GM23338 (cell line): Measurements from ENCODE around the gene KLK13. TPM values are rescaled to one million over a fixed set of nuclear protein-coding genes. Genes with fewer than 3 reads are reported as not detected.

Experiments used
- ATAC-seq: fragments of 200-7000 bp; cut with Tn5 transposase; 3 replicates; pipeline ENCODE4 v1.9.1; 2020
- DNase-seq: peaks from one replicate; pipeline ENCODE4 v3.0.0-alpha.2; 2015; ENCODE audit warnings: low spot score
- H2AFZ ChIP-seq: fragments of 200-600 bp; sonication (generic); 2 replicates; pipeline ENCODE4 v1.8.0; 2016; ENCODE audit warnings: antibody characterized with exemption, mild to moderate bottlenecking, moderate library complexity
- H3F3A ChIP-seq: fragments of 200-600 bp; sonication (generic); replicated peaks from 2 replicates; pipeline ENCODE4 v1.8.0; 2017; ENCODE audit warnings: antibody characterized with exemption, mixed run types, low read depth
- H3K27ac ChIP-seq: fragments of 200-600 bp; sonication (generic); 2 replicates; pipeline ENCODE4 v1.6.1; 2016; ENCODE audit warnings: low read depth
- H3K27me3 ChIP-seq: fragments of 200-600 bp; sonication (generic); 2 replicates; pipeline ENCODE4 v1.8.0; 2016; ENCODE audit warnings: mild to moderate bottlenecking, mixed run types, moderate library complexity; ENCODE audit not compliant: insufficient read depth
- H3K36me3 ChIP-seq: fragments of 200-600 bp; sonication (generic); 2 replicates; pipeline ENCODE4 v1.8.0; 2016; ENCODE audit warnings: mild to moderate bottlenecking; ENCODE audit not compliant: insufficient read depth
- H3K4me1 ChIP-seq: fragments of 200-600 bp; sonication (generic); 2 replicates; pipeline ENCODE4 v1.8.0; 2016; ENCODE audit warnings: mild to moderate bottlenecking, moderate library complexity; ENCODE audit not compliant: insufficient read depth
- H3K4me2 ChIP-seq: fragments of 200-600 bp; sonication (generic); 2 replicates; pipeline ENCODE4 v1.7.1; 2017; ENCODE audit warnings: mixed run types
- H3K4me3 ChIP-seq: fragments of 200-600 bp; sonication (generic); 2 replicates; pipeline ENCODE4 v1.6.1; 2016; ENCODE audit warnings: mixed run types
- H3K79me2 ChIP-seq: fragments of 200-600 bp; sonication (generic); replicated peaks from 2 replicates; pipeline ENCODE4 v1.8.0; 2017; ENCODE audit warnings: mild to moderate bottlenecking; ENCODE audit not compliant: insufficient read depth
- H3K9me2 ChIP-seq: fragments of 200-600 bp; sonication (generic); 2 replicates; pipeline ENCODE4 v1.8.0; 2017; ENCODE audit not compliant: insufficient read depth
- H4K20me1 ChIP-seq: fragments of 200-600 bp; sonication (generic); replicated peaks from 2 replicates; pipeline ENCODE4 v1.8.0; 2017; ENCODE audit warnings: mild to moderate bottlenecking; ENCODE audit not compliant: insufficient read depth
- H3K27ac Mint-ChIP-seq: 2 replicates; pipeline ENCODE4 v1.8.0; 2020; ENCODE audit warnings: inconsistent platforms, mild to moderate bottlenecking, moderate library complexity, mixed read lengths
- H3K27me3 Mint-ChIP-seq: 3 replicates; pipeline ENCODE4 v1.8.0; 2022; ENCODE audit warnings: low read depth, mild to moderate bottlenecking, moderate library complexity, mixed read lengths, inconsistent platforms; ENCODE audit not compliant: insufficient read depth, poor library complexity
- H3K36me3 Mint-ChIP-seq: 3 replicates; pipeline ENCODE4 v1.8.0; 2021; ENCODE audit warnings: low read depth, mild to moderate bottlenecking, inconsistent platforms, moderate library complexity, mixed read lengths
- H3K4me1 Mint-ChIP-seq: 3 replicates; pipeline ENCODE4 v1.8.0; 2020; ENCODE audit warnings: mild to moderate bottlenecking, inconsistent platforms, mixed read lengths
- H3K4me3 Mint-ChIP-seq: 3 replicates; pipeline ENCODE4 v1.8.0; 2021; ENCODE audit warnings: moderate library complexity, mild to moderate bottlenecking, inconsistent platforms, mixed read lengths
- H3K9me3 Mint-ChIP-seq: 3 replicates; pipeline ENCODE4 v1.8.0; 2020; ENCODE audit warnings: moderate library complexity, mild to moderate bottlenecking, inconsistent platforms, mixed read lengths
- CREB1 ChIP-seq: fragments of 250-450 bp; sonication (Bioruptor Pico); IDR thresholded peaks from 2 replicates; pipeline ENCODE4 v1.5.0; 2020; ENCODE audit warnings: low read depth, mild to moderate bottlenecking, moderate library complexity
- CTCF ChIP-seq, 2 experiments: fragments of 200-600 bp in 1 of 2; sonication (generic) in 1 of 2; conservative IDR thresholded peaks; 2 replicates each; pipeline versions ENCODE4 v1.5.1 to v1.6.1; 2016 to 2017; ENCODE audit warnings: antibody characterized with exemption in 2 of 2, low read depth in 2 of 2, mild to moderate bottlenecking in 2 of 2, moderate library complexity in 1 of 2
- ETS1 ChIP-seq: IDR thresholded peaks from 2 replicates; pipeline ENCODE4 v1.6.1; 2016; ENCODE audit warnings: antibody characterized with exemption
- EZH2 ChIP-seq: fragments of 200-600 bp; sonication (generic); IDR thresholded peaks from one replicate; pipeline ENCODE4 v1.8.0; 2017; ENCODE audit warnings: antibody characterized with exemption, mild to moderate bottlenecking, low read depth; ENCODE audit not compliant: unreplicated experiment
- EZH2phosphoT487 ChIP-seq: fragments of 200-600 bp; sonication (generic); IDR thresholded peaks from one replicate; pipeline ENCODE4 v1.8.1; 2018; ENCODE audit warnings: antibody characterized with exemption; ENCODE audit not compliant: unreplicated experiment
- JUNB ChIP-seq: IDR thresholded peaks from one replicate; pipeline ENCODE4 v1.6.1; 2016; ENCODE audit warnings: antibody characterized with exemption; ENCODE audit not compliant: unreplicated experiment
- NANOG ChIP-seq: IDR thresholded peaks from 2 replicates; pipeline ENCODE4 v1.6.1; 2016; ENCODE audit warnings: antibody characterized with exemption, borderline replicate concordance
- POLR2AphosphoS5 ChIP-seq: IDR thresholded peaks from 2 replicates; pipeline ENCODE4 v1.6.1; 2016; ENCODE audit warnings: antibody characterized with exemption, low read depth
- REST ChIP-seq: IDR thresholded peaks from one replicate; pipeline ENCODE4 v1.6.1; 2018; ENCODE audit warnings: antibody characterized with exemption; ENCODE audit not compliant: unreplicated experiment
- STAT1 ChIP-seq: IDR thresholded peaks from one replicate; pipeline ENCODE4 v1.6.1; 2016; ENCODE audit warnings: antibody characterized with exemption; ENCODE audit not compliant: unreplicated experiment
- ZNF114 ChIP-seq: fragments of 250-450 bp; sonication (Bioruptor Pico); IDR thresholded peaks from 2 replicates; pipeline ENCODE4 v1.5.0; 2020; ENCODE audit warnings: mild to moderate bottlenecking, moderate library complexity
- ZNF331 ChIP-seq: fragments of 250-450 bp; sonication (Bioruptor Pico); IDR thresholded peaks from 2 replicates; pipeline ENCODE4 v1.5.0; 2020; ENCODE audit warnings: low read depth, mild to moderate bottlenecking, moderate library complexity
- ZNF462 ChIP-seq: fragments of 250-450 bp; sonication (Bioruptor Pico); IDR thresholded peaks from 2 replicates; pipeline ENCODE4 v1.5.0; 2020; ENCODE audit warnings: mild to moderate bottlenecking, moderate library complexity
- polyA plus RNA-seq: library from polyadenylated mRNA; unstranded; fragments of >200 nt; fragmentation: Nextera tagmentation; extraction: Ambion mirVana; gene quantifications from 2 replicates; pipeline ENCODE4 v1.2.1, GENCODE V29; 2016
- total RNA-seq: library from RNA; depleted of rRNA; stranded (reverse); fragments of >200 nt; shearing (Covaris generic); gene quantifications from 2 replicates; pipeline ENCODE4 v1.2.3, GENCODE V29; 2014

KLK13 gene
- total and polyA plus RNA-seq, 2 experiments from 2014 or later = 4.5 to 5.7 TPM

GRCh38 chr19:51029718-51030117, 35.2 kb downstream of the KLK13 start:
- H3K9me2 ChIP-seq = peaks cover 7% of the 10 kb centered on the region; the same call in 1 of the 2 replicates
- no peak overlapping the region for H3K4me2 ChIP-seq
- H3K27ac Mint-ChIP-seq = no peak overlapping the region
- H3K36me3 ChIP-seq = no peaks in the 10 kb centered on the region
- peaks cover under 1% of the 10 kb centered on the region; the same call in 1 of the 2 replicates for H3K4me1 ChIP-seq
- no peaks in the 10 kb centered on the region; the same call in 2 of the 3 replicates for H3K9me3 Mint-ChIP-seq
- no peaks in the 10 kb centered on the region for H3F3A ChIP-seq
- no peaks in the 10 kb centered on the region for H3K27me3 ChIP-seq
- no peak overlapping the region for H3K4me3 Mint-ChIP-seq
- peaks cover 35% of the 10 kb centered on the region for H3K4me1 Mint-ChIP-seq
- H3K36me3 Mint-ChIP-seq = peaks cover 3% of the 10 kb centered on the region; the same call in 1 of the 3 replicates
- no peak overlapping the region for H3K4me3 ChIP-seq
- DNase-seq = peak; percentile 56
- peaks cover 20% of the 10 kb centered on the region for H3K27me3 Mint-ChIP-seq
- no peaks in the 10 kb centered on the region for H4K20me1 ChIP-seq
- no peak for ATAC-seq
- H3K79me2 ChIP-seq = no peaks in the 10 kb centered on the region
- TF ChIP-seq EZH2phosphoT487 (no peak), JUNB (no peak), NANOG (no peak), REST (no peak), CREB1 (no peak), POLR2AphosphoS5 (no peak), ZNF331 (CRISPR knock-in tag) (no peak), EZH2 (no peak), CTCF (conservative IDR thresholded peaks at IDR 0.05; ENCODE audit: low read depth in 2 of 2) (no peak; a peak in 1 of 4 replicates), ZNF114 (no peak), ZNF462 (CRISPR knock-in tag) (no peak), STAT1 (no peak), ETS1 (no peak)
- no peak overlapping the region for H2AFZ ChIP-seq
- no peak overlapping the region for H3K27ac ChIP-seq
